ENCODE data around the gene IMPDH2.

DNA sequence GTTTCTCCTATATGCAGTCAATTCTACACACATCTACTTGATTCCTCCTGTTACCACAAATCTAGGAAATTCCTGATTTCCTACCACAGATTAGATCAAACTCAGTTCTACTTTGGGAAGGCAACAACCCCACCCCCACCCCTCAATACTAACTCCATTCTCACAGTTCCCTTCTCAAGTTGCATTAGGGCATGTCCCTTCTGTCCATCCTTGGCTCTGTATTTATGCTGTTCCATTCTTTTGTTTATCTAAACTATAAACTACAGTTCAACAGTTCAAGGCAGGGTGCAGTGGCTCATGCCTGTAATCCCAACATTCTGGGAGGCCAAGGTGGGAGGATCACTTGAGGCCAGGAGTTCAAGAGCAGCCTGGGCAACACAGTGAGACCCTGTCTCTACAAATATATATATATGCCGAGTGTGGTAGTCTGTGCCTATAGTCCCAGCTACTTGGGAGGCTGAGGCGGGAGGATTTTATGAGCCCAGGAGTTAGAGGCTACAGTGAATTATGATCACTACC, 25.2 kb upstream of the IMPDH2 start:
- TF ChIP-seq, protein P1, sequence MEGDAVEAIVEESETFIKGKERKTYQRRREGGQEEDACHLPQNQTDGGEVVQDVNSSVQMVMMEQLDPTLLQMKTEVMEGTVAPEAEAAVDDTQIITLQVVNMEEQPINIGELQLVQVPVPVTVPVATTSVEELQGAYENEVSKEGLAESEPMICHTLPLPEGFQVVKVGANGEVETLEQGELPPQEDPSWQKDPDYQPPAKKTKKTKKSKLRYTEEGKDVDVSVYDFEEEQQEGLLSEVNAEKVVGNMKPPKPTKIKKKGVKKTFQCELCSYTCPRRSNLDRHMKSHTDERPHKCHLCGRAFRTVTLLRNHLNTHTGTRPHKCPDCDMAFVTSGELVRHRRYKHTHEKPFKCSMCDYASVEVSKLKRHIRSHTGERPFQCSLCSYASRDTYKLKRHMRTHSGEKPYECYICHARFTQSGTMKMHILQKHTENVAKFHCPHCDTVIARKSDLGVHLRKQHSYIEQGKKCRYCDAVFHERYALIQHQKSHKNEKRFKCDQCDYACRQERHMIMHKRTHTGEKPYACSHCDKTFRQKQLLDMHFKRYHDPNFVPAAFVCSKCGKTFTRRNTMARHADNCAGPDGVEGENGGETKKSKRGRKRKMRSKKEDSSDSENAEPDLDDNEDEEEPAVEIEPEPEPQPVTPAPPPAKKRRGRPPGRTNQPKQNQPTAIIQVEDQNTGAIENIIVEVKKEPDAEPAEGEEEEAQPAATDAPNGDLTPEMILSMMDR (IDR thresholded peaks at IDR 0.05) = no peak
- TF ChIP-seq POLR2A (IDR thresholded peaks at IDR 0.05) = no peak
